H1 (cell line): ENCODE data around the gene CHP2. TPM values are rescaled to one million over a fixed set of nuclear protein-coding genes. Genes with fewer than 3 reads are reported as not detected.
A peak's percentile ranks its signal among the peaks of the same experiment; 100 is the strongest.
"Not testable (repeated sequence)": the region's sequence is repeated elsewhere in the genome, so short reads cannot be mapped to it uniquely, and the experiment has no call there.

ENCODE experiments used
- CTCF ChIA-PET: fragments of 300-600 bp; sonication (Branson Sonifier 250); formaldehyde crosslinking; loops from one replicate; lab custom pipeline; 2021; ENCODE audit not compliant: partially characterized antibody; lab: Charles Lee
- POLR2A ChIA-PET: fragments of 300-600 bp; sonication (Branson Sonifier 250); formaldehyde crosslinking; loops from one replicate; lab custom pipeline; 2021; ENCODE audit warnings: inconsistent platforms; ENCODE audit not compliant: partially characterized antibody; lab: Charles Lee
- DNase-seq, 2 experiments: peaks; one replicate each; pipeline versions ENCODE4 v3.0.0 to v3.0.0-alpha.2; 2010 to 2022; ENCODE audit warnings: low spot score in 2 of 2, low read depth in 1 of 2, mixed read lengths in 1 of 2
- FAIRE-seq: peaks from 2 replicates; lab custom pipeline; 2011; peaks lifted over from hg19 to GRCh38; lab: Jason Lieb, UNC
- H2AFZ ChIP-seq: 2 replicates; pipeline ENCODE4 v1.8.1; 2012; ENCODE audit warnings: low read length, inconsistent platforms
- H2AK5ac ChIP-seq: 2 replicates; pipeline ENCODE4 v1.6.1; 2013; ENCODE audit warnings: low read depth, low read length
- H2BK120ac ChIP-seq: replicated peaks from 2 replicates; pipeline ENCODE3; 2013; ENCODE audit warnings: low read depth, low read length, inconsistent platforms
- H2BK12ac ChIP-seq: 2 replicates; pipeline ENCODE4 v1.6.1; 2013; ENCODE audit warnings: low read depth, low read length
- H2BK15ac ChIP-seq: 2 replicates; pipeline ENCODE4 v1.6.1; 2013; ENCODE audit warnings: low read length
- H2BK20ac ChIP-seq: 2 replicates; pipeline ENCODE4 v1.6.1; 2013; ENCODE audit warnings: low read length
- H2BK5ac ChIP-seq: 2 replicates; pipeline ENCODE4 v1.6.1; 2013; ENCODE audit warnings: low read depth, low read length
- H3K14ac ChIP-seq: 2 replicates; pipeline ENCODE4 v1.6.1; 2013; ENCODE audit warnings: inconsistent platforms; ENCODE audit not compliant: insufficient read length
- H3K18ac ChIP-seq: 2 replicates; pipeline ENCODE4 v1.6.1; 2013; ENCODE audit warnings: low read length; ENCODE audit errors: extremely low read depth
- H3K23ac ChIP-seq: 2 replicates; pipeline ENCODE4 v1.6.1; 2013; ENCODE audit warnings: inconsistent platforms; ENCODE audit not compliant: insufficient read length
- H3K23me2 ChIP-seq: 2 replicates; pipeline ENCODE4 v1.6.1; 2013; ENCODE audit warnings: low read depth, low read length
- H3K27ac ChIP-seq: 2 replicates; pipeline ENCODE4 v1.6.1; 2011; ENCODE audit warnings: low read depth, low read length, inconsistent platforms
- H3K27me3 ChIP-seq, 4 experiments: replicated peaks in 1 of 4; 1 replicate in 1 of 4; 2 replicates in 3 of 4; pipeline versions ENCODE4 v1.6.1 to v1.8.1; 2011 to 2013; ENCODE audit warnings: low read length in 3 of 4, mild to moderate bottlenecking in 3 of 4, inconsistent platforms in 2 of 4, mixed read lengths in 2 of 4, moderate library complexity in 1 of 4; ENCODE audit not compliant: control insufficient read depth in 3 of 4, insufficient read depth in 3 of 4; ENCODE audit errors: extremely low read depth in 1 of 4
- H3K36me3 ChIP-seq, 4 experiments: 2 replicates each; pipeline versions ENCODE4 v1.6.1 to v1.8.1; 2011 to 2013; ENCODE audit warnings: mild to moderate bottlenecking in 4 of 4, low read length in 3 of 4, moderate library complexity in 2 of 4, control low read depth in 1 of 4, inconsistent platforms in 1 of 4; ENCODE audit not compliant: insufficient read depth in 4 of 4, control insufficient read depth in 2 of 4
- H3K4ac ChIP-seq: replicated peaks from 2 replicates; pipeline ENCODE3; 2013; ENCODE audit warnings: low read length, low read depth, mixed read lengths, inconsistent platforms; ENCODE audit not compliant: insufficient read length
- H3K4me1 ChIP-seq, 4 experiments: replicated peaks in 1 of 4; 1 replicate in 1 of 4; 2 replicates in 3 of 4; pipeline versions ENCODE4 v1.6.1 to v1.8.1; 2011 to 2013; ENCODE audit warnings: low read length in 3 of 4, inconsistent platforms in 2 of 4, mixed read lengths in 1 of 4; ENCODE audit not compliant: insufficient read depth in 4 of 4, control insufficient read depth in 3 of 4
- H3K4me2 ChIP-seq, 2 experiments: 2 replicates each; pipeline versions ENCODE4 v1.6.1 to v1.8.1; 2011 to 2013; ENCODE audit warnings: low read depth in 2 of 2, low read length in 2 of 2, control low read depth in 1 of 2, inconsistent platforms in 1 of 2, mild to moderate bottlenecking in 1 of 2; ENCODE audit not compliant: insufficient read depth in 1 of 2
- H3K4me3 ChIP-seq, 4 experiments: fragments of 200-600, 300-600 bp in 1 of 4; sonication (generic), shearing (Covaris generic), sonication (Bioruptor Twin) in 1 of 4; 2 replicates each; pipeline versions ENCODE4 v1.5.1 to v1.8.1; 2011 to 2016; ENCODE audit warnings: low read length in 4 of 4, low read depth in 3 of 4, control low read depth in 2 of 4, inconsistent platforms in 2 of 4, mild to moderate bottlenecking in 2 of 4, mixed read lengths in 1 of 4, moderate library complexity in 1 of 4; ENCODE audit not compliant: insufficient read depth in 2 of 4; ENCODE audit errors: extremely low read depth in 1 of 4
- H3K56ac ChIP-seq: replicated peaks from 2 replicates; pipeline ENCODE3; 2013; ENCODE audit warnings: low read depth, mild to moderate bottlenecking, mixed read lengths, low read length, inconsistent platforms; ENCODE audit not compliant: insufficient read length
- H3K79me1 ChIP-seq: 2 replicates; pipeline ENCODE4 v1.6.1; 2013; ENCODE audit warnings: low read depth, low read length, control low read depth
- H3K79me2 ChIP-seq, 2 experiments: 2 replicates each; pipeline versions ENCODE4 v1.6.1 to v1.8.1; 2012 to 2013; ENCODE audit warnings: low read length in 2 of 2, mild to moderate bottlenecking in 2 of 2, inconsistent platforms in 1 of 2; ENCODE audit not compliant: insufficient read depth in 2 of 2, control insufficient read depth in 1 of 2
- H3K9ac ChIP-seq, 4 experiments: replicated peaks in 1 of 4; 1 replicate in 1 of 4; 2 replicates in 3 of 4; pipeline versions ENCODE4 v1.6.1 to v1.8.1; 2011 to 2013; ENCODE audit warnings: low read depth in 3 of 4, low read length in 3 of 4, control low read depth in 2 of 4, mild to moderate bottlenecking in 2 of 4, moderate library complexity in 2 of 4, inconsistent platforms in 1 of 4; ENCODE audit errors: extremely low read depth in 1 of 4
- H3K9me3 ChIP-seq, 2 experiments: 2 replicates each; pipeline versions ENCODE4 v1.6.1 to v1.8.1; 2012 to 2013; ENCODE audit warnings: mild to moderate bottlenecking in 2 of 2, moderate library complexity in 2 of 2, control low read depth in 1 of 2, inconsistent platforms in 1 of 2, low read depth in 1 of 2, low read length in 1 of 2, mixed read lengths in 1 of 2; ENCODE audit not compliant: insufficient read depth in 2 of 2
- H4K20me1 ChIP-seq, 2 experiments: replicated peaks in 1 of 2; 2 replicates each; pipeline versions ENCODE3 to v1.8.1; 2011 to 2013; ENCODE audit warnings: inconsistent platforms in 2 of 2, low read length in 2 of 2, mild to moderate bottlenecking in 1 of 2; ENCODE audit not compliant: insufficient read depth in 2 of 2, control insufficient read depth in 1 of 2
- H4K5ac ChIP-seq: 2 replicates; pipeline ENCODE4 v1.6.1; 2013; ENCODE audit warnings: low read length, low read depth, mixed read lengths, inconsistent platforms; ENCODE audit not compliant: insufficient read length
- H4K8ac ChIP-seq: 2 replicates; pipeline ENCODE4 v1.8.0; 2013; ENCODE audit warnings: mild to moderate bottlenecking, moderate library complexity, low read length, inconsistent platforms; ENCODE audit not compliant: insufficient read depth; ENCODE audit errors: extremely low read depth
- H4K91ac ChIP-seq: replicated peaks from 2 replicates; pipeline ENCODE3; 2013; ENCODE audit warnings: low read length, mixed read lengths, inconsistent platforms; ENCODE audit not compliant: insufficient read length
- EP300 ChIP-seq, 2 experiments: IDR thresholded peaks; 1 replicate in 1 of 2; 2 replicates in 1 of 2; pipeline ENCODE4 v1.6.1; 2011 to 2012; ENCODE audit warnings: low read depth in 2 of 2, low read length in 2 of 2, mild to moderate bottlenecking in 2 of 2, borderline replicate concordance in 1 of 2, inconsistent platforms in 1 of 2, moderate library complexity in 1 of 2
- WGBS, 2 experiments: shearing (Covaris generic) in 1 of 2; methylation state at CpG; one replicate each; pipeline versions ENCODE4 v1.1.6 to v1.1.7; 2013 to 2015; ENCODE audit warnings: low lambda C conversion rate in 2 of 2, mixed read lengths in 2 of 2, inconsistent platforms in 1 of 2, low coverage in 1 of 2, missing lambda C conversion rate in 1 of 2; ENCODE audit not compliant: insufficient replicate concordance in 2 of 2, insufficient coverage in 1 of 2, insufficient read length in 1 of 2; ENCODE audit errors: extremely low coverage in 1 of 2, missing lambda C conversion rate in 1 of 2; 5-methylcytosine and 5-hydroxymethylcytosine counted together
- polyA plus RNA-seq, 7 experiments: library from polyadenylated mRNA; depleted of rRNA in 3 of 7; stranded (reverse) in 5 of 7; unstranded in 2 of 7; fragments of >200 nt in 5 of 7; fragments of 200-250 nt in 2 of 7; gene quantifications; 1 replicate in 5 of 7; 2 replicates in 1 of 7; 4 replicates in 1 of 7; pipeline versions ENCODE4 v1.2.1 to v1.2.3, GENCODE V29; 2011 to 2013; ENCODE audit warnings: missing spikeins in 2 of 7, mixed read lengths in 2 of 7
- total RNA-seq: library from RNA; stranded (reverse); fragmentation: NEBNext Ultra II Directional; extraction: Animal tissue kit (Norgen Biotek cat#: 25700); gene quantifications from 2 replicates; pipeline ENCODE4 v1.2.1, GENCODE V29; 2021

CHP2 gene
- total and polyA plus RNA-seq, 2 of the 8 experiments (the other 6 are each of a cell fraction or from before 2014, with no cell fraction given), result 1.3 to 1.6 TPM

DNA sequence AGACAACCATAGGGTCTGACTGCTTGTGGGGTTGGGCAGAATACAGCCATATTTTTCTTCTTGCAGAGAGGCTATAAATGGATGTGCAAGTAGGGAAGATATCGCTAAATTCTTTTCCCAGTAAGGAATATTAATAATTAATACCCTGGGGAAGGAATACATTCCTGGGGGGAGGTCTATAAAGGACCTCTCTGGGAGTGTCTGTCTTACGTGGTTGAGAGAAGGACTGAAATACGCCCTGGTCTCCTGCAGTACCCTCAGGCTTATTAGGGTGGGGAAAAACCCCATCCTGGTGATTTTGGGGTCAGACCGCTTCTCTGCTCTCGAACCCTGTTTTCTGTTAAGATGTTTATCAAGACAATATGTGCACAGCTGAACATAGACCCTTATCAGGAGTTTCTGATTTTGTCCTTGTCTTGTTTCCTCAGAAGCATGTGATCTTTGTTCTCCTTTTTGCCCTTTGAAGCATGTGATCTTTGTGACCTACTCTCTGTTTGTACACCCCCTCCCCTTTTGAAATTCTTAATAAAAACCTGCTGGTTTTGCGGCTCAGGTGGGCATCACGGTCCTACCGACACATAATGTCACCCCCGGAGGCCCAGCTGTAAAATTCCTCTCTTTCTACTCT is 32.1 kb upstream of the CHP2 start:
- H4K91ac ChIP-seq, H3K27me3 ChIP-seq, H2BK15ac ChIP-seq, FAIRE-seq, H4K20me1 ChIP-seq, H2AFZ ChIP-seq, H3K4me3 ChIP-seq, H3K56ac ChIP-seq, H3K27ac ChIP-seq, H3K14ac ChIP-seq, H2BK12ac ChIP-seq, H2AK5ac ChIP-seq, H3K9ac ChIP-seq, H3K36me3 ChIP-seq, H2BK20ac ChIP-seq, H2BK120ac ChIP-seq, H3K18ac ChIP-seq, H3K79me2 ChIP-seq, DNase-seq, H3K4me1 ChIP-seq, H3K79me1 ChIP-seq, H4K8ac ChIP-seq, H2BK5ac ChIP-seq, H3K23me2 ChIP-seq, H3K23ac ChIP-seq, H3K4me2 ChIP-seq, H3K4ac ChIP-seq, H4K5ac ChIP-seq, H3K9me3 ChIP-seq: not testable (repeated sequence)
- peak in 1 of 2 experiments; percentile 71; a peak in 1 of 3 replicates for TF ChIP-seq EP300 (IDR thresholded peaks at IDR 0.05; ENCODE audit: borderline replicate concordance in 1 of 2, low read depth in 2 of 2, low read length in 2 of 2)
- 93% methylated on average over 9 of the region's 9 CpGs; no CpG with 5 or more reads in 1 of the 2 experiments for WGBS, 2 experiments
- CTCF ChIA-PET, result interaction anchor here (1.6 kb wide), 1 partner anchor 13 kb away, joined by 3 read pairs; no protein-coding TSS in a partner anchor
- POLR2A ChIA-PET, result interaction anchor here (1.2 kb wide), 1 partner anchor 28 kb away, joined by 3 read pairs; no protein-coding TSS in a partner anchor
